GM19438 (cell line): Measurements from ENCODE around the gene DAB2.

Source experiments
- ATAC-seq: cut with Tn5 transposase; IDR thresholded peaks from one replicate; pipeline ENCODE4 v1.9.1; 2021; ENCODE audit warnings: low read depth; ENCODE audit not compliant: unreplicated experiment

The DAB2 gene

GRCh38 chr5:39424736-39425637 lies at the start of gene DAB2:
TSS of gene DAB2 (minus strand) at chr5:39424980. CDS start at chr5:39394320, 30,660 bp downstream.
- peak; percentile 60 for ATAC-seq

GRCh38 chr5:39473156-39473775 lies 48.5 kb upstream of the DAB2 start:
- no peak for ATAC-seq

- no peak for ATAC-seq
These were observed 47.2 kb upstream of the DAB2 start for GRCh38 chr5:39471836-39472508.

GRCh38 chr5:39470811-39471210 lies 46.0 kb upstream of the DAB2 start:
- ATAC-seq: no peak

GRCh38 chr5:39469777-39470415 lies 45.1 kb upstream of the DAB2 start:
- no peak for ATAC-seq

GRCh38 chr5:39469176-39469575 lies 44.4 kb upstream of the DAB2 start:
- no peak for ATAC-seq

- ATAC-seq: no peak
These were observed 42.1 kb upstream of the DAB2 start for GRCh38 chr5:39466846-39467245.

GRCh38 chr5:39465843-39466242 lies 41.1 kb upstream of the DAB2 start:
- ATAC-seq: no peak

- no peak for ATAC-seq
These were observed 40.3 kb upstream of the DAB2 start for GRCh38 chr5:39465097-39465496.

- no peak for ATAC-seq
These were observed 39.3 kb upstream of the DAB2 start for GRCh38 chr5:39464088-39464487.

GRCh38 chr5:39462211-39462610 lies 37.4 kb upstream of the DAB2 start:
- no peak for ATAC-seq

GRCh38 chr5:39461007-39461682 lies 36.4 kb upstream of the DAB2 start:
- ATAC-seq: peak; percentile 95

- no peak for ATAC-seq
These were observed 35.1 kb upstream of the DAB2 start for GRCh38 chr5:39459907-39460306.

- ATAC-seq: no peak
These were observed 34.3 kb upstream of the DAB2 start for GRCh38 chr5:39459071-39459470.

GRCh38 chr5:39455645-39456044 lies 30.9 kb upstream of the DAB2 start:
- ATAC-seq: no peak

- ATAC-seq: no peak
These were observed 28.8 kb upstream of the DAB2 start for GRCh38 chr5:39453606-39454005.

- ATAC-seq: no peak
These were observed 28.1 kb upstream of the DAB2 start for GRCh38 chr5:39452846-39453245.

GRCh38 chr5:39451276-39451941 lies 26.6 kb upstream of the DAB2 start:
- no peak for ATAC-seq

GRCh38 chr5:39450487-39450886 lies 25.7 kb upstream of the DAB2 start:
- no peak for ATAC-seq

- ATAC-seq: no peak
These were observed 24.8 kb upstream of the DAB2 start for GRCh38 chr5:39449591-39449990.
